PC-3 (cell line): ENCODE measurements around the gene RUVBL2. TPM values are rescaled to one million over a fixed set of nuclear protein-coding genes. Genes with fewer than 3 reads are reported as not detected.

Source experiments
- ATAC-seq: fragments of 200-7000 bp; cut with Tn5 transposase; 2 replicates; pipeline ENCODE4 v1.9.1; 2020; ENCODE audit warnings: mild to moderate bottlenecking, moderate library complexity
- BruUV-seq: library from RNA; stranded (reverse); fragments of 400-500 nt; replicated peaks from 2 replicates; lab custom pipeline; 2021; lab: Mats Ljungman, UMichigan
- CTCF ChIA-PET: fragments of 300-600 bp; sonication (Branson Sonifier 250); formaldehyde crosslinking; loops from one replicate; lab custom pipeline; 2022; ENCODE audit warnings: antibody characterized with exemption; lab: Charles Lee
- POLR2A ChIA-PET: fragments of 300-600 bp; sonication (Branson Sonifier 250); formaldehyde crosslinking; loops from one replicate; lab custom pipeline; 2022; ENCODE audit warnings: antibody characterized with exemption; ENCODE audit not compliant: unreplicated experiment; lab: Charles Lee
- DNase-seq: peaks from one replicate; pipeline ENCODE4 v3.0.0-alpha.2; 2015
- H2AFZ ChIP-seq: fragments of 300-600 bp; sonication (generic); 2 replicates; pipeline ENCODE4 v1.6.0; 2016; ENCODE audit warnings: antibody characterized with exemption, low read length
- H3F3A ChIP-seq: fragments of 300-600 bp; sonication (generic); one replicate; pipeline ENCODE4 v1.6.0; 2017; ENCODE audit warnings: antibody characterized with exemption, low read length, control low read depth, mild to moderate bottlenecking; ENCODE audit not compliant: unreplicated experiment
- H3K27ac ChIP-seq: fragments of 300-600 bp; sonication (generic); 2 replicates; pipeline ENCODE4 v1.5.1; 2016; ENCODE audit warnings: mild to moderate bottlenecking, low read length
- H3K27me3 ChIP-seq: fragments of 300-600 bp; sonication (generic); 2 replicates; pipeline ENCODE4 v1.6.1; 2016; ENCODE audit warnings: low read length, mixed read lengths
- H3K36me3 ChIP-seq: fragments of 300-600 bp; sonication (generic); 2 replicates; pipeline ENCODE4 v1.6.1; 2016; ENCODE audit warnings: low read depth, mixed run types, low read length, mixed read lengths
- H3K4me1 ChIP-seq: fragments of 300-600 bp; sonication (generic); 2 replicates; pipeline ENCODE4 v1.5.1; 2016; ENCODE audit warnings: low read length; ENCODE audit not compliant: insufficient read depth
- H3K4me2 ChIP-seq: fragments of 300-600 bp; sonication (generic); 2 replicates; pipeline ENCODE4 v1.6.0; 2016; ENCODE audit warnings: low read length
- H3K4me3 ChIP-seq: fragments of 300-600 bp; sonication (generic); 2 replicates; pipeline ENCODE4 v1.5.1; 2016; ENCODE audit warnings: mild to moderate bottlenecking, low read length, mixed read lengths
- H3K79me2 ChIP-seq: fragments of 300-600 bp; sonication (generic); 2 replicates; pipeline ENCODE4 v1.6.1; 2017; ENCODE audit warnings: low read length, mixed read lengths
- H3K9ac ChIP-seq: fragments of 300-600 bp; sonication (generic); 2 replicates; pipeline ENCODE4 v1.6.0; 2016; ENCODE audit warnings: mild to moderate bottlenecking, low read length
- H3K9me2 ChIP-seq: fragments of 300-600 bp; sonication (generic); replicated peaks from 2 replicates; pipeline ENCODE4 v1.6.1; 2016; ENCODE audit warnings: mixed run types, low read length, mixed read lengths
- H3K9me3 ChIP-seq: fragments of 300-600 bp; sonication (generic); 2 replicates; pipeline ENCODE4 v1.6.1; 2016; ENCODE audit warnings: low read length, mixed read lengths
- H4K20me1 ChIP-seq: fragments of 300-600 bp; sonication (generic); 2 replicates; pipeline ENCODE4 v1.6.1; 2016; ENCODE audit warnings: low read length, mixed read lengths
- CTCF ChIP-seq: fragments of 300-600 bp; sonication (generic); conservative IDR thresholded peaks from 2 replicates; pipeline ENCODE4 v1.5.1; 2017; ENCODE audit warnings: antibody characterized with exemption, low read depth, mild to moderate bottlenecking, low read length
- EZH2 ChIP-seq: fragments of 300-600 bp; sonication (generic); IDR thresholded peaks from one replicate; pipeline ENCODE4 v1.6.1; 2017; ENCODE audit warnings: antibody characterized with exemption, mild to moderate bottlenecking, low read length; ENCODE audit not compliant: unreplicated experiment
- EZH2phosphoT487 ChIP-seq: fragments of 300-600 bp; sonication (generic); IDR thresholded peaks from 2 replicates; pipeline ENCODE4 v1.6.1; 2018; ENCODE audit warnings: mild to moderate bottlenecking, antibody characterized with exemption, low read length, borderline replicate concordance
- intact Hi-C: fragments of 100-400 bp; cut with micrococcal nuclease; formaldehyde crosslinking; loops from 2 replicates; pipeline ENCODE4 v1.9.0; 2023
- total RNA-seq: library from RNA; depleted of rRNA; stranded (reverse); fragments of >200 nt; gene quantifications from 2 replicates; pipeline ENCODE4 v1.2.3, GENCODE V29; 2014

RUVBL2 gene
- total RNA-seq, 1 experiment from 2014 or later = 291 TPM

- H3K4me3 ChIP-seq = no peak overlapping the region
- intact Hi-C loops = no loop called here
- ChIA-PET CTCF (no interaction called here), POLR2A (no interaction called here)
- H3K9me2 ChIP-seq = no peaks in the 10 kb centered on the region
- no peaks in the 10 kb centered on the region for H4K20me1 ChIP-seq
- no peaks in the 10 kb centered on the region for H3K36me3 ChIP-seq
- H3K27me3 ChIP-seq = no peaks in the 10 kb centered on the region
- no peak overlapping the region for H3K9ac ChIP-seq
- DNase-seq = no peak
- H3K4me1 ChIP-seq = peaks cover 4% of the 10 kb centered on the region; the same call in 1 of the 2 replicates
- no peaks in the 10 kb centered on the region for H3F3A ChIP-seq
- no peaks in the 10 kb centered on the region for H3K79me2 ChIP-seq
- no peak overlapping the region for H2AFZ ChIP-seq
- no peak for ATAC-seq
- no peak for TF ChIP-seq EZH2phosphoT487
- H3K4me2 ChIP-seq = no peak overlapping the region
- no peak overlapping the region for H3K27ac ChIP-seq
- H3K9me3 ChIP-seq = no peaks in the 10 kb centered on the region
- BruUV-seq = no TSS peak
These were observed 67.3 kb downstream of the RUVBL2 start for GRCh38 chr19:49061000-49061399.

GRCh38 chr19:49061445-49061844 is 67.8 kb downstream of the RUVBL2 start:
- no peak overlapping the region for H2AFZ ChIP-seq
- TF ChIP-seq EZH2 = no peak
- no peak overlapping the region for H3K9ac ChIP-seq
- no peaks in the 10 kb centered on the region for H3K27me3 ChIP-seq
- H3K4me1 ChIP-seq = peaks cover 4% of the 10 kb centered on the region; the same call in 1 of the 2 replicates
- H3K27ac ChIP-seq = no peak overlapping the region
- H3K36me3 ChIP-seq = no peaks in the 10 kb centered on the region
- ChIA-PET POLR2A (no interaction called here), CTCF (no interaction called here)
- no peak overlapping the region for H3K4me2 ChIP-seq
- H3K79me2 ChIP-seq = no peaks in the 10 kb centered on the region
- no peak for ATAC-seq
- H3K4me3 ChIP-seq = no peak overlapping the region
- no peak for DNase-seq
- H3K9me2 ChIP-seq = no peaks in the 10 kb centered on the region
- no peaks in the 10 kb centered on the region for H3F3A ChIP-seq
- intact Hi-C loops = no loop called here
- no peaks in the 10 kb centered on the region for H4K20me1 ChIP-seq
- H3K9me3 ChIP-seq = no peaks in the 10 kb centered on the region
- no TSS peak for BruUV-seq

- Histone ChIP-seq H3K79me2 (no peaks in the 10 kb centered on the region), H3K9me2 (no peaks in the 10 kb centered on the region), H3F3A (no peaks in the 10 kb centered on the region), H3K9ac (no peak overlapping the region), H3K9me3 (no peaks in the 10 kb centered on the region), H4K20me1 (no peaks in the 10 kb centered on the region), H3K27ac (no peak overlapping the region), H3K36me3 (no peaks in the 10 kb centered on the region), H2AFZ (no peak overlapping the region), H3K27me3 (no peaks in the 10 kb centered on the region), H3K4me1 (no peaks in the 10 kb centered on the region), H3K4me2 (peak overlapping the region; percentile 54; the same call in 1 of the 2 replicates), H3K4me3 (peak overlapping the region; percentile 37; the same call in 1 of the 2 replicates)
- intact Hi-C loops = no loop called here
- TF ChIP-seq EZH2 (no peak), EZH2phosphoT487 (no peak), CTCF (no peak)
- ChIA-PET POLR2A (no interaction called here), CTCF (no interaction called here)
- BruUV-seq = no TSS peak
- DNase-seq (no peak), ATAC-seq (no peak)
These were observed 70.4 kb downstream of the RUVBL2 start for GRCh38 chr19:49064029-49064629.
